Stomach (tissue), 9 donors: Measurements from ENCODE around the gene PROC. TPM values are rescaled to one million over a fixed set of nuclear protein-coding genes. Genes with fewer than 3 reads are reported as not detected.

Source experiments
- DNase-seq, 2 donors: peaks; one replicate each; pipeline versions ENCODE4 v3.0.0 to v3.0.0-alpha.2; 2013 to 2019
- H3K27ac ChIP-seq, 5 donors: fragments of 200-600 bp in 4 of 5; sonication (generic) in 4 of 5; one replicate each; pipeline ENCODE4 v1.5.1; 2013 to 2019; ENCODE audit warnings: mild to moderate bottlenecking in 1 of 5, moderate library complexity in 1 of 5
- H3K27me3 ChIP-seq, 3 donors: fragments of 200-600 bp; sonication (generic); one replicate each; pipeline ENCODE4 v1.5.1; 2017 to 2019; ENCODE audit warnings: mixed run types in 1 of 3
- H3K36me3 ChIP-seq, 4 donors: fragments of 200-600 bp; sonication (generic); 1 replicate in 3 of 4; 2 replicates in 1 of 4; pipeline ENCODE4 v1.5.1; 2016 to 2019
- H3K4me1 ChIP-seq, 4 donors: fragments of 200-600 bp; sonication (generic); one replicate each; pipeline ENCODE4 v1.5.1; 2016 to 2019
- H3K4me3 ChIP-seq, 4 donors: fragments of 200-600 bp; sonication (generic) in 3 of 4; one replicate each; pipeline ENCODE4 v1.5.1; 2016 to 2019; ENCODE audit warnings: mild to moderate bottlenecking in 1 of 4
- H3K9me3 ChIP-seq, 4 donors: fragments of 200-600 bp; sonication (generic); one replicate each; pipeline ENCODE4 v1.5.1; 2016 to 2019
- CTCF ChIP-seq, 7 experiments: fragments of 450-650 bp in 4 of 7; fragments of 200-600 bp in 3 of 7; sonication (generic) in 3 of 7; IDR thresholded peaks; one replicate each; pipeline ENCODE4 v1.5.1; 2016 to 2019; ENCODE audit warnings: antibody characterized with exemption in 7 of 7, control low read depth in 2 of 7, mild to moderate bottlenecking in 1 of 7
- EP300 ChIP-seq: sonication (generic); formaldehyde crosslinking; IDR thresholded peaks from one replicate; pipeline ENCODE4 v1.6.1; 2017; ENCODE audit warnings: antibody characterized with exemption
- POLR2A ChIP-seq, 4 donors: fragments of 450-650 bp; IDR thresholded peaks; one replicate each; pipeline ENCODE4 v1.6.1; 2016; ENCODE audit warnings: antibody characterized with exemption in 4 of 4, control low read depth in 2 of 4, mild to moderate bottlenecking in 1 of 4, moderate library complexity in 1 of 4
- POLR2AphosphoS5 ChIP-seq, 3 donors: sonication (generic); formaldehyde crosslinking; IDR thresholded peaks; one replicate each; pipeline ENCODE4 v1.6.1; 2016; ENCODE audit warnings: antibody characterized with exemption in 3 of 3
- WGBS, 5 donors: extraction: QIAGEN DNeasy Blood & Tissue Kit in 3 of 5; methylation state at CpG; one replicate each; pipeline versions ENCODE4 v1.1.5 to v1.1.7; 2013 to 2018; 5-methylcytosine and 5-hydroxymethylcytosine counted together
- intact Hi-C: fragments of 100-400 bp; cut with DNase I; formaldehyde crosslinking; loops from one replicate; pipeline ENCODE4 v1.15.1; 2023; ENCODE audit warnings: low total_unique reads
- polyA plus RNA-seq, 3 donors: library from polyadenylated mRNA; stranded (reverse); fragments of 200-250 nt; gene quantifications; one replicate each; pipeline ENCODE4 v1.2.3, GENCODE V29; 2013
- total RNA-seq, 5 donors: library from RNA; depleted of rRNA; stranded (reverse); fragments of >200 nt; gene quantifications; one replicate each; pipeline versions ENCODE4 v1.1.0 to v1.2.3, GENCODE V29; 2014 to 2016
- donor health status: healthy with polysubstance abuse.
- donor health status: Bipolar disorder and iron deficiency.
- donor health status: healthy.

PROC gene
- total and polyA plus RNA-seq, 8 donors: 1.2 to 6.8 (median 4.6) TPM; not detected in 1

DNA sequence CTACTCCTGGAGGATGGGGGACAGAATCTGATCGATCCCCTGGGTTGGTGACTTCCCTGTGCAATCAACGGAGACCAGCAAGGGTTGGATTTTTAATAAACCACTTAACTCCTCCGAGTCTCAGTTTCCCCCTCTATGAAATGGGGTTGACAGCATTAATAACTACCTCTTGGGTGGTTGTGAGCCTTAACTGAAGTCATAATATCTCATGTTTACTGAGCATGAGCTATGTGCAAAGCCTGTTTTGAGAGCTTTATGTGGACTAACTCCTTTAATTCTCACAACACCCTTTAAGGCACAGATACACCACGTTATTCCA, 844 bp downstream of the PROC start:
- H3K4me3 ChIP-seq: no peak overlapping the region
- intact Hi-C loops: no loop called here
- H3K27ac ChIP-seq: no peak overlapping the region
- no peaks in the 10 kb centered on the region for H3K36me3 ChIP-seq
- DNase-seq: no peak
- H3K27me3 ChIP-seq: peaks cover 0 to 46% (median 17%) of the 10 kb centered on the region in 3 donors
- WGBS, 5 donors: 88 to 93% (median 92%) methylated on average over 4 of the region's 4 CpGs
- H3K4me1 ChIP-seq: peaks cover 43 to 47% (median 45%) of the 10 kb centered on the region in 4 donors
- no peaks in the 10 kb centered on the region for H3K9me3 ChIP-seq
- TF ChIP-seq POLR2A (IDR thresholded peaks at IDR 0.05): no peak
- no peak for TF ChIP-seq CTCF (IDR thresholded peaks at IDR 0.05)
- no peak for TF ChIP-seq EP300
- no peak for TF ChIP-seq POLR2AphosphoS5 (IDR thresholded peaks at IDR 0.05)

- H3K27me3 ChIP-seq: peaks cover 0 to 50% (median 17%) of the 10 kb centered on the region in 3 donors
- TF ChIP-seq CTCF (IDR thresholded peaks at IDR 0.05): no peak
- H3K4me1 ChIP-seq: peaks cover 39 to 45% (median 43%) of the 10 kb centered on the region in 4 donors
- H3K4me3 ChIP-seq: no peak overlapping the region
- no peaks in the 10 kb centered on the region for H3K36me3 ChIP-seq
- intact Hi-C loops: no loop called here
- 83 to 88% (median 87%) methylated on average over 4 to 15 of the region's 15 CpGs for WGBS, 5 donors
- no peaks in the 10 kb centered on the region for H3K9me3 ChIP-seq
- H3K27ac ChIP-seq: no peak overlapping the region
- DNase-seq: peak in 1 of 2 donors; percentile 20
Measured at GRCh38 chr2:127419448-127420038, 1.3 kb downstream of the PROC start.

- Histone ChIP-seq H3K4me1 (peaks cover 31 to 39% (median 37%) of the 10 kb centered on the region in 4 donors), H3K36me3 (no peaks in the 10 kb centered on the region), H3K4me3 (no peak overlapping the region), H3K27me3 (peaks cover 0 to 55% (median 17%) of the 10 kb centered on the region in 3 donors), H3K9me3 (no peaks in the 10 kb centered on the region), H3K27ac (no peak overlapping the region)
- no peak for TF ChIP-seq POLR2AphosphoS5 (IDR thresholded peaks at IDR 0.05)
- TF ChIP-seq POLR2A (IDR thresholded peaks at IDR 0.05): no peak
- no peak for TF ChIP-seq CTCF (IDR thresholded peaks at IDR 0.05)
- intact Hi-C loops: no loop called here
- WGBS, 5 donors: 40 to 80% (median 70%) methylated on average over 3 to 8 of the region's 8 CpGs
- DNase-seq: peak in 1 of 2 donors; percentile 23
Measured at GRCh38 chr2:127420039-127420864, 2.0 kb downstream of the PROC start.

GRCh38 chr2:127421116-127421800, 3.0 kb downstream of the PROC start:
- H3K27me3 ChIP-seq: peaks cover 0 to 51% (median 17%) of the 10 kb centered on the region in 3 donors
- H3K4me3 ChIP-seq: no peak overlapping the region
- H3K4me1 ChIP-seq: peaks cover 21 to 29% (median 27%) of the 10 kb centered on the region in 4 donors
- intact Hi-C loops: no loop called here
- TF ChIP-seq POLR2AphosphoS5 (IDR thresholded peaks at IDR 0.05): no peak
- TF ChIP-seq EP300: no peak
- TF ChIP-seq POLR2A (IDR thresholded peaks at IDR 0.05): no peak
- TF ChIP-seq CTCF (IDR thresholded peaks at IDR 0.05): no peak
- H3K36me3 ChIP-seq: no peaks in the 10 kb centered on the region
- no peaks in the 10 kb centered on the region for H3K9me3 ChIP-seq
- DNase-seq: peak in 1 of 2 donors; percentile 21
- no peak overlapping the region for H3K27ac ChIP-seq
- 84 to 93% (median 89%) methylated on average over 15 of the region's 15 CpGs for WGBS, 5 donors
